Posterior cingulate gyrus (tissue), 11 donors: ENCODE measurements around the gene OSR1.

Experiments used
- DNase-seq, 10 donors: peaks; one replicate each; pipeline versions ENCODE4 v3.0.0 to v3.0.0-alpha.2; 2020 to 2021; ENCODE audit warnings: mixed read lengths in 3 of 10
- intact Hi-C: fragments of 100-400 bp; cut with DNase I; formaldehyde crosslinking; loops from one replicate; pipeline ENCODE4 v1.15.1; 2023

OSR1 gene

GRCh38 chr2:19360266-19360965 lies 2.0 kb upstream of the OSR1 start:
- intact Hi-C loops: loop anchor here (5.0 kb wide), 2 partner anchors 373 to 608 kb away; no protein-coding TSS in a partner anchor
- no peak for DNase-seq

GRCh38 chr2:19359456-19359855 lies 1.0 kb upstream of the OSR1 start:
- intact Hi-C loops: no loop called here
- no peak for DNase-seq

- intact Hi-C loops: no loop called here
- DNase-seq: peak in 1 of 10 donors; percentile 62
Observed at GRCh38 chr2:19359021-19359357, 566 bp upstream of the OSR1 start.

- intact Hi-C loops: no loop called here
- peak in 1 of 10 donors; percentile 68 for DNase-seq
Observed at GRCh38 chr2:19357402-19358241, 801 bp downstream of the OSR1 start.

- no peak for DNase-seq
- intact Hi-C loops: no loop called here
Observed at GRCh38 chr2:19356545-19357401, 1.6 kb downstream of the OSR1 start.

- intact Hi-C loops: no loop called here
- DNase-seq: no peak
Observed at GRCh38 chr2:19355931-19356544, 2.4 kb downstream of the OSR1 start.

GRCh38 chr2:19355416-19355821 lies 3.0 kb downstream of the OSR1 start:
- intact Hi-C loops: no loop called here

GRCh38 chr2:19355014-19355405 lies 3.4 kb downstream of the OSR1 start:
- intact Hi-C loops: no loop called here

More at GRCh38 chr2:19355416-19355821, 3.0 kb downstream of the OSR1 start:
- DNase-seq: no peak

GRCh38 chr2:19353721-19354050 lies 4.7 kb downstream of the OSR1 start:
- intact Hi-C loops: loop anchor here (5.0 kb wide), 1 partner anchor 509 kb away; no protein-coding TSS in a partner anchor
- DNase-seq: no peak

More at GRCh38 chr2:19355014-19355405, 3.4 kb downstream of the OSR1 start:
- DNase-seq: no peak

GRCh38 chr2:19352946-19353720 lies 5.3 kb downstream of the OSR1 start:
- intact Hi-C loops: loop anchor here (5.0 kb wide), 1 partner anchor 509 kb away; no protein-coding TSS in a partner anchor
- no peak for DNase-seq

GRCh38 chr2:19351899-19352697 lies 6.3 kb downstream of the OSR1 start:
- intact Hi-C loops: loop anchor here (5.0 kb wide), 1 partner anchor 510 kb away; no protein-coding TSS in a partner anchor
- DNase-seq: no peak

GRCh38 chr2:19351499-19351898 lies 6.9 kb downstream of the OSR1 start:
- intact Hi-C loops: loop anchor here (5.0 kb wide), 1 partner anchor 511 kb away; no protein-coding TSS in a partner anchor

GRCh38 chr2:19350678-19351401 lies 7.6 kb downstream of the OSR1 start:
- no peak for DNase-seq
- intact Hi-C loops: loop anchor here (5.0 kb wide), 1 partner anchor 511 kb away; no protein-coding TSS in a partner anchor

More at GRCh38 chr2:19351499-19351898, 6.9 kb downstream of the OSR1 start:
- DNase-seq: no peak

GRCh38 chr2:19349911-19350677 lies 8.3 kb downstream of the OSR1 start:
- DNase-seq: peak; percentile 37 to 95 (median 62)
- intact Hi-C loops: loop anchor here (5.0 to 10.0 kb wide), 3 partner anchors 225 to 512 kb away; no protein-coding TSS in a partner anchor

- DNase-seq: peak in 1 of 10 donors; percentile 60
Observed at GRCh38 chr2:19348692-19349091, 9.7 kb downstream of the OSR1 start.

GRCh38 chr2:19347619-19348562 lies 10.5 kb downstream of the OSR1 start:
- intact Hi-C loops: loop anchor here (10.0 kb wide), 2 partner anchors 223 to 363 kb away; no protein-coding TSS in a partner anchor
- peak; percentile 88 to 99 (median 90) for DNase-seq

More at GRCh38 chr2:19348692-19349091, 9.7 kb downstream of the OSR1 start:
- intact Hi-C loops: loop anchor here (10.0 kb wide), 2 partner anchors 224 to 364 kb away; no protein-coding TSS in a partner anchor
